HEK293 (cell line): ENCODE data around the gene LUC7L2.

Source experiments
- BCL11A ChIP-seq: fragments of 450-650 bp; formaldehyde crosslinking; IDR thresholded peaks from 2 replicates; pipeline ENCODE4 v1.5.1; 2016; ENCODE audit warnings: low read depth, missing biosample characterization, missing genetic modification characterization
- CTCF ChIP-seq: fragments of 450-650 bp; formaldehyde crosslinking; IDR thresholded peaks from 2 replicates; pipeline ENCODE4 v1.5.1; 2016; ENCODE audit warnings: missing biosample characterization, missing genetic modification characterization
- TCF7L2 ChIP-seq: IDR thresholded peaks from 2 replicates; pipeline ENCODE4 v1.6.1; 2011; ENCODE audit warnings: low read depth, mild to moderate bottlenecking, inconsistent platforms, low read length, moderate library complexity, borderline replicate concordance
- ZNF10 ChIP-seq: fragments of 450-650 bp; formaldehyde crosslinking; IDR thresholded peaks from 2 replicates; pipeline ENCODE4 v1.5.1; 2017; ENCODE audit warnings: missing biosample characterization, missing genetic modification characterization
- ZNF132 ChIP-seq: fragments of 450-650 bp; formaldehyde crosslinking; IDR thresholded peaks from 2 replicates; pipeline ENCODE4 v1.5.1; 2017; ENCODE audit warnings: missing biosample characterization, missing genetic modification characterization, borderline replicate concordance
- ZNF274 ChIP-seq, 2 experiments: fragments of 200-500 bp in 1 of 2; fragments of 450-650 bp in 1 of 2; sonication (Bioruptor generic) in 1 of 2; formaldehyde crosslinking in 1 of 2; IDR thresholded peaks; 2 replicates each; pipeline versions ENCODE4 v1.5.1 to v1.6.1; 2014 to 2016; ENCODE audit warnings: borderline replicate concordance in 1 of 2, inconsistent platforms in 1 of 2, low read length in 1 of 2, missing biosample characterization in 1 of 2, missing genetic modification characterization in 1 of 2
- ZNF624 ChIP-seq: fragments of 450-650 bp; formaldehyde crosslinking; IDR thresholded peaks from 2 replicates; pipeline ENCODE4 v1.5.1; 2017; ENCODE audit warnings: missing biosample characterization, missing genetic modification characterization

- TF ChIP-seq ZNF10 (tag by site-specific recombination) = no peak
- no peak for TF ChIP-seq ZNF274 (IDR thresholded peaks at IDR 0.05; ENCODE audit: low read length)
- TF ChIP-seq ZNF274 (tag by site-specific recombination; IDR thresholded peaks at IDR 0.05; ENCODE audit: borderline replicate concordance) = no peak
- TF ChIP-seq ZNF132 = no peak
- no peak for TF ChIP-seq ZNF624 (tag by site-specific recombination)
- no peak for TF ChIP-seq BCL11A (tag by site-specific recombination)
- TF ChIP-seq TCF7L2 = no peak
- no peak for TF ChIP-seq CTCF (tag by site-specific recombination)
These were observed 10.7 kb downstream of the LUC7L2 start for GRCh38 chr7:139370301-139370942.
